ENCODE data around the gene DLEU7.

DNA sequence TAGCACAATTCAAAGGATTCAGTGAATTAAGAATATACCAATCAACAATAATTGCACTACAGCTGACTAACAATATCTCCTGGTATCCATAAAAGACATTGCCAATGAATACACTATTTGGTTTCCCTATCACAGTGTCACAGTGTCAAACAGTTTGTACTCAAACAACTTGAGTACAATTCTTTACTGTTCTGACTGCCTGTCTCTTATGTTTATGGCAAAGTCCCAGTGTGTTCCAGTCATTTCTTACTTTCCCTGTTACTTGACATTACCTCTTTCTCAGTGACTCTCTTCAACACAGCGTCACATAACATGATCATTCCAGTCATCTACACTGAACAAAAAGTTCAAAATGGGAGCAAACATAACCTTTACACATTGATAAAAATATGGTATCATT lies 44.9 kb upstream of the DLEU7 start:
- TF ChIP-seq CTCF (tag by site-specific recombination; IDR thresholded peaks at IDR 0.05) = no peak
- TF ChIP-seq ZNF274 (IDR thresholded peaks at IDR 0.05; ENCODE audit: low read length) = no peak
- TF ChIP-seq ZNF274 (tag by site-specific recombination; IDR thresholded peaks at IDR 0.05; ENCODE audit: borderline replicate concordance) = no peak
- TF ChIP-seq TCF7L2 (IDR thresholded peaks at IDR 0.05; ENCODE audit: borderline replicate concordance, low read depth, low read length) = no peak
- TF ChIP-seq ZBTB7A (tag by site-specific recombination; IDR thresholded peaks at IDR 0.05; ENCODE audit: low read depth) = no peak
